Activated naive CD4-positive, alpha-beta T cell treated with anti-CD3 and anti-CD28 coated beads, Interleukin-2, amount 50 U/mL, for 72 hours (primary cell): ENCODE results near the gene FOXK2. TPM values are rescaled to one million over a fixed set of nuclear protein-coding genes. Genes with fewer than 3 reads are reported as not detected.
"Not testable (repeated sequence)": the region's sequence is repeated elsewhere in the genome, so short reads cannot be mapped to it uniquely, and the experiment has no call there.

Source experiments
- ATAC-seq, 2 donors: fragments of 150-1000 bp; cut with Tn5 transposase; 2 replicates each; pipeline ENCODE4 v1.10.0; 2021; ENCODE audit warnings: mild to moderate bottlenecking in 2 of 2, moderate library complexity in 2 of 2
- DNase-seq, 2 donors: peaks; one replicate each; pipeline ENCODE4 v3.0.0; 2021 to 2022; ENCODE audit warnings: low spot score in 2 of 2
- H3K27ac Mint-ChIP-seq, 2 donors: one replicate each; pipeline ENCODE4 v1.8.0; 2022; ENCODE audit warnings: mild to moderate bottlenecking in 2 of 2, mixed read lengths in 2 of 2
- H3K36me3 Mint-ChIP-seq, 2 donors: one replicate each; pipeline ENCODE4 v1.8.0; 2022; ENCODE audit warnings: mixed read lengths in 2 of 2
- H3K9me3 Mint-ChIP-seq, 2 donors: one replicate each; pipeline ENCODE4 v1.8.0; 2022; ENCODE audit warnings: mixed read lengths in 2 of 2
- total RNA-seq, 2 donors: library from RNA; stranded (reverse); gene quantifications; one replicate each; pipeline ENCODE4 v1.2.3, GENCODE V29; 2022

Gene FOXK2
- total RNA-seq, 2 donors from 2014 or later, result 56.2 to 67.4 TPM

DNA sequence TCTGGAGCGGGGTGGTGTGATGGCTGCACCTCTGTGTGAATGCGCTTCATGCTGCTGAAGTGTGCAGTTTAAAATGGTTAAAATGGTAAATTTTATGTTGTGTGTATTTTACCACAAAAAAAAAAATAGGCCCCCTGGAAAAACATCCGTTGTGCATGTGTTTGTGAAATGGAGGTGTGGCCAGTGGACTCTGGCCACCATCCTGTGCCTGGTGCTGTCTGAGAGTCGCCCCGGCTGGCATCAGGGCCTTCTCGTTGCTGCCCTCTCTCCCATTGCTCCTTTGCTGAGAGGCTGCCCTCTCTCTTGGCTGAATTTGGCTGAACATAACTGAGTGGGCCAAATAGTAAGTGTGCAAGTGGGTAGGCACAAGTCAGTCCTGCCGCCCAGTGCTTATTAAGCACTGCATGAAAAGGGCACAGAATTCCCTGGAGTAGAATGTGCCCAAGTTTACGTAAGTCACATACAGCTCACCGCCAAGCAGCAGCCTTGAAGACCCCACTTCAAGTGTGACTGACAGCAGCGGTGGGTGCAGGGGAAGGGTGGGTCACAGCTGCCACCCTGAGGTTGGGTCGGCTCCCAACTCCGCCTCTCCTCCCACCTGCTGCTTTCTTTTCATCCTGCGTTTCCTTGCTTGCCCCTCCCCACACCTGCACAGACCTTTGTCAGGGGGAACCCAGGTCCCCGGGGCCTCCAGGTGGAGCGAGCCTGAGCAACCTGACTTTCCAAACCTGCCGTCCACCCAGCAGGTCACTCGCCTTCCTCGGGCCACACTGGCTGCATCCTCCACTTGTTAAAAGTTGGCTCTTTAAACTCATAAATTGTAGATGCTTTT lies 46.8 kb downstream of the FOXK2 start:
- H3K9me3 Mint-ChIP-seq, result no peaks in the 10 kb centered on the region
- no peaks in the 10 kb centered on the region for H3K36me3 Mint-ChIP-seq
- no peak for ATAC-seq
- no peak for DNase-seq
- H3K27ac Mint-ChIP-seq, result no peak overlapping the region

DNA sequence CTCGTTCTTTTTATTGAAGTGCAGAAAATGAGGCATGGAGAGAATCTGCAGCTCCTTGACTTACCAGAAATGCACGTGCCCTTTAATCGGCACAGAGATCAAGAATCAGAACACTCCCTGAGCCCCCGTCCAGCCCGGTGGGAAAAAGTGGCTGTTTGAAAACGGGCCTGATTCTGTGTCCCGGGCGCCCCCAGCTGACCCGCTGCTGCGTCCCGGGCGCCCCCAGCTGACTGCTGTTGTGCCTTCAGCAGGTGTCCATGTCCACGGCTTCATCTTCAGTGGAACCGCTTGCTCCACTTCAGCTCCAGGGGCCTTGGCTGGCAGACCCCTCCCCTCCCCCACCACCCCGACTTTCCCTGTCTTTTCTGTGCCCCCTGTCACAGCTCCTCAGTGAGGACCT lies 47.8 kb downstream of the FOXK2 start:
- ATAC-seq, result no peak
- no peak for DNase-seq
- no peaks in the 10 kb centered on the region for H3K36me3 Mint-ChIP-seq
- H3K27ac Mint-ChIP-seq, result peak overlapping the region in 1 of 2 donors; percentile 13
- H3K9me3 Mint-ChIP-seq, result no peaks in the 10 kb centered on the region

DNA sequence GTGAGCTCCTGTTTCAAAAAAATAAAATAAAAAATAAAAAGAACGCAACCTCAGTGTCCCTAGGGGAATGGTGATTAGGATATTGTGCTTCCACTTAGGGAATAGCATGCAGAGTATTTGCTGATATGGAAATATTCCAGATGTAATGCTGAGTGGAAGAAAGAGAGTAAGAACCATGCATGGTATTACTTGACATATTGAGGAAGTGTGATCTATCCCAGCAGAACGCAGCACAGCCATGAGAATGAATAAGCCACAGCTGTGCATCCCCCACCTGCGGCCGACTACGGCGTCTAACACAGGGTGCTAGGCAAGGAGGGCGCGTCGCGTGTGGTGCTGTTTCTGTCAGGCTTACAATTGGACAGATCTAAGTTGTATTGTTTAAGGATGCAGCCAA lies 49.5 kb downstream of the FOXK2 start:
- DNase-seq (no peak), ATAC-seq (no peak)
- Mint-ChIP-seq H3K9me3 (no peaks in the 10 kb centered on the region), H3K36me3 (no peaks in the 10 kb centered on the region), H3K27ac (no peak overlapping the region)

DNA sequence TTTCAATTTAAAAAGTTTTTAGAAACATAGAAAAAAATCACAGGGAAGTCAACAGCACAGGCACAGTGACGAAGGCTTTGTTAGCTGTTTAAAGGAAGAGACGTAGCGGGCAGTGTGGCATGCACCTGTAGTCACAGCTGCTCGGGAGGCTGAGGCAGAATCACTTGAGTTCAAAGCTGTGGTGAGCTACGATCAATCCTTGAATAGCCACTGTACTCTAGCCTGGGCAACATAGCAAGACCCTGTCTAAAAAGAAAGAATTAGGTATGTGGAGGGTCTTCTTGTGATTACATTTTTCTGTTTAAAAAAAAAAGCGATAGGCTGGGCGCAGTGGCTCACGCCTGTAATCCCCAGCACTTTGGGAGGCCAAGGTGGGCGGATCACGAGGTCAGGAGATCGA lies 50.1 kb downstream of the FOXK2 start:
- no peaks in the 10 kb centered on the region for H3K36me3 Mint-ChIP-seq
- DNase-seq (no peak), ATAC-seq (no peak)
- H3K27ac Mint-ChIP-seq, result no peak overlapping the region
- no peaks in the 10 kb centered on the region for H3K9me3 Mint-ChIP-seq

DNA sequence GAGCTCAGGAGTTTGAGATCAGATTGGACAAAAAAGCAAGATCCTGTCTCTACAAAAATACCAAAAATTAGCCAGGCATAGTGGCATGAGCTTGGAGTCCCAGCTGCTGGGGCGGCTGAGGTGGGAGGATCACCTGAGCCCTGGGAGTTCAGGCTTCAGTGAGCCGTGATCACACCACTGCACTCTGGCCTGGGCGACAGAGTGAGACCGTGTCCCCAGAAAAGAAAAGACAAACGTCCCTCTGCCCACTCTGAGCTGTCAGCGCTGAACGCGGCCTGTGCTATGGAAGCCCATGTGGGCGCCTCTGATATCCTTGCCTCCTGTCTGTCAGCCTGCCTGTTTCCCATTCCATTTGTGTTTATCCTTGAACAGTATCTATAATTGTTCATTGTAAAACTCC lies 50.7 kb downstream of the FOXK2 start:
- Mint-ChIP-seq H3K9me3 (no peaks in the 10 kb centered on the region), H3K36me3 (no peaks in the 10 kb centered on the region), H3K27ac (peak overlapping the region in 1 of 2 donors; percentile 50)
- DNase-seq (no peak), ATAC-seq (no peak)

DNA sequence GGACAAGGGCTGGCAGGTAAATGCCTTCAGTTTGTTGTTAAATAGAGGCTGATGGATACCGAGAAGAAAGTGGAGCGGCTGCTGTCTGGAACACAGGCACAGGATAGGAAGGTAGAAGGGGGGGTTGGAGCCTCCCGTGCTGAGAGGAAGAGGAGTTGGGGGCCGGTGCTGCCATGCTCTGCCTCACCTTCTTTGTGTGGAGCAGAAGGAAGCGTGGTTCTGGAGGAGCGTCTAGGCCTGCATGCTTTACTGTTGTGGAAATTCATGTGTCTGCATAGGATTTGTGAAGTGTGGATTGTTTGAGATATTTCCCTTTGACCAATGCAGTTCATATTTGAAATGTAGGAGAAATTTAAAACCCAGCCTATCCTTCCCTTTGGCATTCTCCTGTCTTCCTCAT lies 52.3 kb downstream of the FOXK2 start:
- ATAC-seq (no peak), DNase-seq (no peak)
- no peaks in the 10 kb centered on the region for H3K9me3 Mint-ChIP-seq
- peaks cover 0 to 5% of the 10 kb centered on the region in 2 donors for H3K36me3 Mint-ChIP-seq
- H3K27ac Mint-ChIP-seq, result no peak overlapping the region

DNA sequence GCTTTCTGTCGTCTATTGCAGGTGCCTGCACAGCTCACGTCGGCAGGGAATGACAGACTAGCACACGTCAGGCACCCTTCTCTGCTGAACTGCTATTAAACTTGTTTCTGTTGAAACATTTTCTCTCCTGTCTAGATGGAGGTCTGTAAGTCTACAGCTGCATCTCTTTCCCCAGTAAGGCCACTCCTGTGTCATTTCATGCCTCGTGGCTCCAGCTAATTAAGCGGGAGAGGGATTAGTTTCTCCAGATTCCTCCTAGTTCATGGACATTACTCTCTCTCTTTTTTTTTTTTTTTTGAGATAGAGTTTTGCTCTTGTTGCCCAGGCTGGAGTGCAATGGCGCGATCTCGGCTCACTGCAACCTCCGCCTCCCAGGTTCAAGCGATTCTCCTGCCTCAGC lies 54.5 kb downstream of the FOXK2 start:
- H3K36me3 Mint-ChIP-seq, result peaks cover 0 to 5% of the 10 kb centered on the region in 2 donors
- H3K9me3 Mint-ChIP-seq, result no peaks in the 10 kb centered on the region
- ATAC-seq (no peak), DNase-seq (no peak)
- peak overlapping the region in 1 of 2 donors; percentile 90 for H3K27ac Mint-ChIP-seq

DNA sequence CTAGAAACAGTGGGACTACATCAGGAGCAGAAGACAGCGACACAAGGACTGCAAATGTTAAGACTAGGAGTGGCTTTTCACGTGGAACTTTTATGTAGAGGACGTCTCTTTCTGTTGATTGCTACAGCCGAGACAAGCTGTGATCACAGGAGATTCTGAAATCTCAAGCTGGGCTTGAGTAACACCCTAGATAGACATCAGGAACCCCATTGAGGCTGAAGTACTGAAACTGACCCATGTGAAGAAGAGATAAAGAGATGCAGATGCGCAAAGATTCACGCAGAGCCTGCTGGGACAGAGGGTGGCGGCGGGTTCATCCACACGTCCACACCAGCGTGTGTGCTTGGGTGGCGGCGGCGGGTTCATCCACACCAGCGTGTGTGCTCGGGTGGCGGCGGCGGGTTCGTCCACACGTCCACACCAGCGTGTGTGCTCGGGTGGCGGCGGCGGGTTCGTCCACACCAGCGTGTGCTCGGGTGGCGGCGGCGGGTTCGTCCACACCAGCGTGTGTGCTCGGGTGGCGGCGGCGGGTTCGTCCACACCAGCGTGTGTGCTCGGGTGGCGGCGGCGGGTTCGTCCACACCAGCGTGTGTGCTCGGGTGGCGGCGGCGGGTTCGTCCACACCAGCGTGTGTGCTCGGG lies 56.2 kb downstream of the FOXK2 start:
- not testable (repeated sequence) for H3K27ac Mint-ChIP-seq, DNase-seq, H3K9me3 Mint-ChIP-seq, ATAC-seq, H3K36me3 Mint-ChIP-seq

DNA sequence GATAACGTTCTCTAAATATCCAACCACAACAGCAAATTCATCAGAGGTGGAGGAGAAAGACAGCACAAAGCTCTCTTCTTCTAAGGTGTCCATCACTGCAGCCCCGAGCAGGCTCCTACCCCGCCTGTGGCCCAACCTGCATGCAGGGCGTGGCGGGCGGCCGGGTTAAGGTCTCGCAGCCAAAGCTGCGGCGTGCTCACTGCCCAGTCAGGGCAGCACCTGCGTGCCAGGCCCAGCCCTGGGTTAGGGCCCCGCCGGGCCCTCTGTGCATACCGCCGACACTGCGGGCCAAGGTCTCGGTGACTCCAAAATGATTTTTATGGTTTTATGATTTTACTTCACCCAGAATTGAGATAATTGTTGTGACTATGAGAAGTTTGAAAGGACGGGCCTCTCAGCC lies 57.8 kb downstream of the FOXK2 start:
- H3K27ac Mint-ChIP-seq, result no peak overlapping the region
- H3K9me3 Mint-ChIP-seq, result no peaks in the 10 kb centered on the region
- no peak for DNase-seq
- H3K36me3 Mint-ChIP-seq, result peaks cover 0 to 5% of the 10 kb centered on the region in 2 donors
- ATAC-seq, result no peak

DNA sequence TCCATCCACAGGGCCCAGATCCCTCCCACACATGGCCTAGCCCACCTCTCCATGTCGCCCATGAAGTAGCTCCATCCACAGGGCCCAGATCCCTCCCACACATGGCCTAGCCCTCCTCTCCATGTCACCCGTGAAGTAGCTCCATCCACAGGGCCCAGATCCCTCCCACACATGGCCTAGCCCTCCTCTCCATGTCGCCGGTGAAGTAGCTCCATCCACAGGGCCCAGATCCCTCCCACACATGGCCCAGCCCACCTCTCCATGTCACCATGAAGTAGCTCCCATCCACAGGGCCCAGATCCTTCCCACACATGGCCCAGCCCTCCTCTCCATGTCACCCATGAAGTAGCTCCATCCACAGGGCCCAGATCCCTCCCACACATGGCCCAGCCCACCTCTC lies 60.4 kb downstream of the FOXK2 start:
- H3K27ac Mint-ChIP-seq, ATAC-seq, H3K36me3 Mint-ChIP-seq, H3K9me3 Mint-ChIP-seq, DNase-seq: not testable (repeated sequence)

DNA sequence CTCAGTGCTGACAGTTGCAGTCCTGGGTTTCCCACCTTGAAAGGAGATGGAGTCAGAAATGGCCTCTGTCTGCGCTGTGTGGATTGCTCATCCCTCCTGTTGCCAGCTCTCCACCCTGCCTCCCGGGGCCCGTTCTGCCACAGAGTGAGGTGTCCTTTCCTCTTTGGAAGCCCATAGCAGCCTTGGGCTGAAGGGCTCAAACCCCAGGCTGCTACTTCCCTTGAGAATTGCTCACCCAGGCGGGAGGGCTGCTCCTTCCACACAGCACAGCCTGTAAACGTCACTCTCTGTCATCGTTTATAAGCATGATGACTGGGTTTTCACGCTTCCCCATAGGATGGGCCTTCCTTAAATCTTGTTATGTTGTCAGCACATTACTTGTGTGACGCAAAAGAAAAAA lies 62.7 kb downstream of the FOXK2 start:
- DNase-seq (no peak), ATAC-seq (no peak)
- Mint-ChIP-seq H3K27ac (peak overlapping the region in 1 of 2 donors; percentile 68), H3K36me3 (peaks cover 4 to 5% of the 10 kb centered on the region in 2 donors), H3K9me3 (no peaks in the 10 kb centered on the region)

DNA sequence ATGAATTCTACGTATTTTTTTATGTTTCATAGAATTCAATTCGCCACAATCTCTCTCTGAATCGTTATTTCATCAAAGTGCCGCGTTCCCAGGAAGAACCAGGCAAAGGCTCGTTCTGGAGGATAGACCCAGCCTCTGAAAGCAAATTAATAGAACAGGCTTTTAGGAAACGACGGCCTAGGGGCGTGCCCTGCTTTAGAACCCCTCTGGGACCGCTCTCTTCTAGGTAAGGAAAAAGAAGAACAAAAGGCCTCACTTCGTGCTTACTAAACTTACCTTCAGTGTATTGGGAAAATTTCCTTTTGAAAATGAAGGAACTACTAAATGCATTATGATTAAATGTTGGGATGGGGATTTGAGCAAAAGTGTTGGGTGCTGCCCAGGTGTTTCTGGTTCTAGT lies 63.2 kb downstream of the FOXK2 start:
- Mint-ChIP-seq H3K9me3 (no peaks in the 10 kb centered on the region), H3K27ac (peak overlapping the region in 1 of 2 donors; percentile 68), H3K36me3 (peaks cover 5 to 8% of the 10 kb centered on the region in 2 donors)
- ATAC-seq (no peak), DNase-seq (no peak)

DNA sequence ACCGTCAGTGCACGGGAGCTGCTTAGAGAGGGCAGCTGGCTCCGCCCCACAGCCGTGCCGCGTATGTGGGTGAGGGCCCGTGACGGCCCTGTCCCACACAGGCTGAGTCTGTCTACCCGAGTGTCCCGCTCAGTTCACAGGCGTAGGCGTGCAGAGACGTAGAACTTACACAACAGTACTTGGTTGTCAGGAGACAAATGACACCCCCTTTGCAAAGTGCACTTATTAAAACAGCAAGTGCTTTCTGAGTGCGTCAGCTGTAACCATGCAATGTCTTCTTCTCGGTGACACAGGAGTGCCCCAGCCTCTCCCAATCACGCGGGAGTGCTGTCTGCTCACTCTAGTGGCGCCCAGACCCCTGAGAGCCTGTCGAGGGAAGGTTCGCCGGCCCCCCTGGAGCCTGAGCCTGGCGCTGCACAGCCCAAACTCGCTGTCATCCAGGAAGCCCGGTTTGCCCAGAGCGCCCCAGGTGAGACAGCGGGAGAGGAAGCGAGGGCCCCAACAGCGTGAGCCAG lies 64.2 kb downstream of the FOXK2 start:
- H3K9me3 Mint-ChIP-seq, result no peaks in the 10 kb centered on the region
- H3K27ac Mint-ChIP-seq, result no peak overlapping the region
- ATAC-seq (peak; percentile 31 to 78), DNase-seq (no peak)
- peaks cover 5 to 8% of the 10 kb centered on the region in 2 donors for H3K36me3 Mint-ChIP-seq

DNA sequence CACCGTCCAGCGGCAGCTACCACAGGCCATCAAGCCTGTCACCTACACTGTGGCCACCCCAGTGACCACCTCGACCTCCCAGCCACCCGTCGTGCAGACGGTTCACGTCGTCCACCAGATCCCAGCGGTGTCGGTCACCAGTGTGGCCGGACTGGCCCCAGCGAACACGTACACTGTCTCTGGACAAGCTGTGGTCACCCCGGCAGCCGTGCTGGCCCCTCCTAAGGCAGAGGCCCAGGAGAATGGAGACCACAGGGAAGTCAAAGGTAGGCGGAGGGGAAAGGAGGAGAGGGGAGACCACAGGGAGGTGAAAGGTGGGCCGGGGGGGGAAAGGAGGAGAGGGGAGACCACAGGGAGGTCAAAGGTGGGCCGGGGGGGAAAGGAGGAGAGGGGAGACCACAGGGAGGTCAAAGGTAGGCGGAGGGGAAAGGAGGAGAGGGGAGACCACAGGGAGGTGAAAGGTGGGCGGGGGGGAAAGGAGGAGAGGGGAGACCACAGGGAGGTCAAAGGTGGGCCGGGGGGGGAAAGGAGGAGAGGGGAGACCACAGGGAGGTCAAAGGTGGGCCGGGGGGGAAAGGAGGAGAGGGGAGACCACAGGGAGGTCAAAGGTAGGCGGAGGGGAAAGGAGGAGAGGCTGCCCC lies 66.5 kb downstream of the FOXK2 start:
- peak overlapping the region in 1 of 2 donors; percentile 79 for H3K27ac Mint-ChIP-seq
- H3K9me3 Mint-ChIP-seq, DNase-seq, H3K36me3 Mint-ChIP-seq, ATAC-seq: not testable (repeated sequence)

DNA sequence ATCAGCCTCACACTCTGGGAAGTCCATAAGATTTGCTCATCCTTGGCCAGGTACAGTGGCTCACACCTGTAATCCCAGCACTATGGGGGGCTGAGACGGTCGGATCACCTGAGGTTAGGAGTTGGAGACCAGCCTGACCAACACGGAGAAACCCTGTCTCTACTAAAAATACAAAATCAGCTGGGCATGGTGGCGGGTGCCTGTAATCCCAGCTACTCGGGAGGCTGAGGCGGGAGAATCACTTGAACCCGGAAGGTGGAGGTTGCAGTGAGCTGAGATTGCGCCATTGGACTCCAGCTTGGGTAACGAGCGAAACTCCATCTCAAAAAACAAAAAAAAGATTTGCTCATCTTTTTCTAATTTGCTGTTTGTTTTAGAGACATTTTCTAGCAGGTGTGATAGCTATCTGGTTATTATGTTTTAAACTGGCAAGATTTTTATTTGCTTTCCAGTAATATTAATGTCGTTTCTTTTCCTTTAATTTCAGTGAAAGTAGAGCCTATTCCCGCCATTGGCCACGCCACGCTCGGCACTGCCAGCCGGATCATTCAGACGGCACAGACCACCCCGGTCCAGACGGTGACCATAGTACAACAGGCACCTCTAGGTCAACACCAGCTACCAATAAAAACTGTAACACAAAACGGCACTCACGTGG lies 67.2 kb downstream of the FOXK2 start:
- peaks cover 5 to 8% of the 10 kb centered on the region in 2 donors for H3K36me3 Mint-ChIP-seq
- DNase-seq (no peak), ATAC-seq (no peak)
- no peaks in the 10 kb centered on the region for H3K9me3 Mint-ChIP-seq
- H3K27ac Mint-ChIP-seq, result peak overlapping the region; percentile 46 to 77

DNA sequence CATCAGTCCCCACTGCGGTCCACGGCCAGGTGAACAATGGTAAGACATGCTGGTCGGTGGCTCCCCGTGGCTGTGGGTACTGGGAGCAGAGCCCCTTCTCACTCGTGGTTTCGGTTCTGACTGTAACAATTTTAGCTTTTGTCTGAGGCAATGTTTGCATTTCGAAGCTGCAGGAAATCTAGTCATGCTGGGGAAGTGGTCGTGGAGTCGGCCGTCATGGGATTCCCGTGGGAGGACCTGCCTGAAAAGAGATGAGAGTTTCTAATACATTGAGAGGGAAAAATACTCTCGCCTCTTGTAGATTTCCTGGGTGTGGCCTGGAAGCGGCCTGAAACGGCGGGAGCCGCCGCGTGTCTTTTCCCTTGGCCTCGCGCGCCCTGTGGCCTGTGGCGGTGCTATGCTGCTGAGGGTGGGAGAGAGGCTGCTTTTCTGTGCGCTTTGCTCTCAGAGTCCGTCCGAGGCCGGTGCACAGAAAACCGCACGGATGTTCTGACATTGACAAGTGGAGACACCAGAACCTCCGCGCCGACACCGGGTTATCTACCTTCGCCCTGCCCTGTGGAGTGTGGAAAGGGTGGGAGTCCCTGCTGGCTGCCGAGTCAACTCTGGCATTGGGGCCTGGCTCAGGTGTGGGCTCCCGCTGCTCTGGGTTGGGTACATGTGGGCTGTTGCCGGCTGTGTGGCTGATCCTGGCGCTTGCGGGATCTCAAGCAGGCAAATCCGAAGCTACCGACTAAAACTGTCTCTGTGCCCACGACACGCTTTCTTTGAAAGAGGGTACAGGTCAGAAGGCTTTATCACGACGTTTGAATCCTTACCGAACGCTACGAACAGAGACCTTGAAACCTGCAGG lies 67.9 kb downstream of the FOXK2 start:
- ATAC-seq (peak in 1 of 2 donors; percentile 7), DNase-seq (no peak)
- H3K27ac Mint-ChIP-seq, result peak overlapping the region; percentile 46 to 77
- no peaks in the 10 kb centered on the region for H3K9me3 Mint-ChIP-seq
- peaks cover 5 to 8% of the 10 kb centered on the region in 2 donors for H3K36me3 Mint-ChIP-seq
